Measurements from ENCODE around the gene SCAMP2. TPM values are rescaled to one million over a fixed set of nuclear protein-coding genes. Genes with fewer than 3 reads are reported as not detected.
A peak's percentile ranks its signal among the peaks of the same experiment; 100 is the strongest.

SCAMP2 gene
- total and polyA plus RNA-seq, 10 of the 15 experiments (the other 5 are each of a cell fraction or from before 2014, with no cell fraction given), result 10.9 to 158 (median 99.6) TPM

DNA sequence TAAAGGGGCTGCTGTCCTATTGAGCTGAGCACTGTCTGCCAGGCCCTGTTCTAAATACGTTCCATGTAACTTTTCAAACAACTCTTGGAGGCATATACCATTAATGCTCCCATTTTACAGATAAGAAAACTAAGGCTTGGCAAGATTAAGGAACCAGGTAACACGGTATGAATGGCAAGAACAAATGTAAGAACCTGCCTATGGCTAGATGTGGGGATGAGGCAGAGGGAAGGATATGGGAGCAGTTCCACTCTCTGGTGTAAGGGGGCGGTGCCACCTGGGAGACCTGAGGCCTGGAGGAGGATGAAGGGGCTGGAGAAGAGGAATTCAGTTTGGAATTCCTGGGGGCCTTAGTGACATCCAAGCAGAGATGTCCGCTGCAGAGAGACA is 64.3 kb downstream of the SCAMP2 start:
- ChIA-PET RAD21 (ENCODE audit: unreplicated experiment) (interaction anchor here (0.8 to 2.8 kb wide), 4 partner anchors 15 to 93 kb away, joined by 3 to 10 read pairs (median 4); no protein-coding TSS in a partner anchor), SMC1A (ENCODE audit: uncharacterized antibody, unreplicated experiment) (interaction anchor here (1.0 kb wide), 1 partner anchor 17 kb away, joined by 4 read pairs; no protein-coding TSS in a partner anchor), CTCF (interaction anchor here (0.7 to 3.7 kb wide), 10 partner anchors 9 to 141 kb away, joined by 3 to 21 read pairs (median 4); partner anchors contain the start of gene FAM219B), POLR2A (no interaction called here)
- Histone ChIP-seq H3K79me2 (ENCODE audit: control insufficient read depth, insufficient read depth, low read length) (no peaks in the 10 kb centered on the region), H3K4me3 (no peak overlapping the region), H3K9me3 (replicated peaks; ENCODE audit: control insufficient read depth, insufficient read depth, low read length) (no peaks in the 10 kb centered on the region), H4K20me1 (ENCODE audit: control insufficient read depth, insufficient read depth) (no peaks in the 10 kb centered on the region), H3K4me1 (ENCODE audit: control insufficient read depth, insufficient read depth, low read length) (no peaks in the 10 kb centered on the region), H3K27me3 (replicated peaks in 1 of 2; ENCODE audit: control insufficient read depth in 2 of 2, insufficient read depth in 2 of 2, low read length in 1 of 2) (no peaks in the 10 kb centered on the region), H3K4me2 (ENCODE audit: control insufficient read depth, insufficient read depth) (no peak overlapping the region), H3K9ac (ENCODE audit: control insufficient read depth, insufficient read depth, low read length) (no peak overlapping the region), H2AFZ (ENCODE audit: control insufficient read depth, low read depth, low read length) (no peak overlapping the region), H3K27ac (ENCODE audit: control insufficient read depth, insufficient read depth) (no peak overlapping the region), H3K36me3 (ENCODE audit: control insufficient read depth in 2 of 2, insufficient read depth in 2 of 2, low read length in 1 of 2) (peaks cover 2 to 8% of the 10 kb centered on the region in 2 experiments; a peak in 3 of 4 replicates)
- in situ Hi-C loops (cut with MboI), result no loop called here
- WGBS (ENCODE audit: insufficient coverage, insufficient replicate concordance, low lambda C conversion rate, missing lambda C conversion rate), result 43% methylated on average over 4 of the region's 4 CpGs
- BruUV-seq (replicated peaks), result no TSS peak
- TF ChIP-seq CEBPB (IDR thresholded peaks at IDR 0.05; ENCODE audit: borderline replicate concordance in 1 of 2, low read depth in 2 of 2, low read length in 2 of 2) (no peak), FOS (IDR thresholded peaks at IDR 0.05; ENCODE audit: borderline replicate concordance, extremely low read depth, insufficient read length) (no peak), RBBP5 (conservative IDR thresholded peaks at IDR 0.05) (no peak)
- no peak for ATAC-seq
- intact Hi-C loops (cut with micrococcal nuclease; ENCODE audit: unreplicated experiment), result no loop called here
- no peak for FAIRE-seq
- DNase-seq (ENCODE audit: low read depth, low spot score), result no peak

DNA sequence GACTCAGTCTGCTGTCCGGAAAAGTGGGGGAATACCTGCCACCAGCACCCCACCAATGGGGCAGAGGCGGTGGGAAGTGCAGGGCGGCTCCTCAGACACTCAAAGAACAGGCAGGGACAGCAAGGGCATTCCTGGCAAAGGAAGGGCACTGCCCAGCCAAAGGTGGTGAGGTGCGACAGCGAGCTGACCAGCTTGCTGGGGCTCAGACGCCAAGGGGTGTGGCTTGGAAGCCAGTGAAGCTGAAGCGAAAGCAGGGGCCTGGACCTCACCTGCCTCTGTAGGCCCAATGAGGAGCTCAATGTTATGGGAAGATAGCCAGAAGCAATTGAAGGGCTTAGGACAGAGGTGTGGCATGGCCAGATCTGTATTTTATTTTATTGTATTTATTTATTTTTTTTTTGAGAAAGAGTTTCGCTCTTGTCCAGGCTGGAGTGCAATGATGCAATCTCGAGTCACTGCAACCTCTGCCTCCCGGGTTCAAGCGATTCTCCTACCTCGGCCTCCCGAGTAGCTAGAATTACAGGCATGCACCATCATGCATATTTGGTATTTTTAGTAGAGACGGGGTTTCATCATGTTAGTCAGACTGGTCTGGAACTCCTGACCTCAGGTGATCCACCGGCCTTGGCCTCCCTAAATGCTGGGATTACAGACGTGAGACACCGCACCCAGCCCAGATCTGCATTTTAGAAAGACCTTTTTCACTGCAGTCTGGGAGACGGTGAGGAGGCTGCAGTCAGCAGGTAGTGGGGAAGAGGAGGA is 64.9 kb downstream of the SCAMP2 start:
- Histone ChIP-seq H2AFZ (ENCODE audit: control insufficient read depth, low read depth, low read length) (no peak overlapping the region), H3K4me2 (ENCODE audit: control insufficient read depth, insufficient read depth) (no peak overlapping the region), H3K4me3 (no peak overlapping the region), H3K36me3 (ENCODE audit: control insufficient read depth in 2 of 2, insufficient read depth in 2 of 2, low read length in 1 of 2) (peaks cover 8 to 14% of the 10 kb centered on the region in 2 experiments), H3K79me2 (ENCODE audit: control insufficient read depth, insufficient read depth, low read length) (no peaks in the 10 kb centered on the region), H4K20me1 (ENCODE audit: control insufficient read depth, insufficient read depth) (no peaks in the 10 kb centered on the region), H3K27ac (ENCODE audit: control insufficient read depth, insufficient read depth) (no peak overlapping the region), H3K9ac (ENCODE audit: control insufficient read depth, insufficient read depth, low read length) (no peak overlapping the region), H3K9me3 (replicated peaks; ENCODE audit: control insufficient read depth, insufficient read depth, low read length) (no peaks in the 10 kb centered on the region), H3K4me1 (ENCODE audit: control insufficient read depth, insufficient read depth, low read length) (no peaks in the 10 kb centered on the region), H3K27me3 (replicated peaks in 1 of 2; ENCODE audit: control insufficient read depth in 2 of 2, insufficient read depth in 2 of 2, low read length in 1 of 2) (no peaks in the 10 kb centered on the region)
- RAD21 ChIA-PET (ENCODE audit: unreplicated experiment), result interaction anchor here (0.8 to 2.8 kb wide), 5 partner anchors 11 to 93 kb away, joined by 3 to 10 read pairs (median 4); no protein-coding TSS in a partner anchor
- TF ChIP-seq JUNB (IDR thresholded peaks at IDR 0.05) (no peak), POLR2A (IDR thresholded peaks at IDR 0.05; ENCODE audit: low read depth, low read length) (peak; percentile 57; the same call in 1 of the 2 replicates)
- in situ Hi-C loops (cut with MboI), result no loop called here
- no TSS peak for BruUV-seq (replicated peaks)
- FAIRE-seq (no peak), ATAC-seq (peak; percentile 51), DNase-seq (ENCODE audit: low read depth, low spot score) (no peak)
- CTCF ChIA-PET, result interaction anchor here (0.5 to 3.7 kb wide), 8 partner anchors 9 to 404 kb away, joined by 3 to 21 read pairs (median 4); no protein-coding TSS in a partner anchor
- SMC1A ChIA-PET (ENCODE audit: uncharacterized antibody, unreplicated experiment), result interaction anchor here (0.7 to 1.4 kb wide), 5 partner anchors 16 to 137 kb away, joined by 3 to 4 read pairs (median 3); no protein-coding TSS in a partner anchor
- POLR2A ChIA-PET, result interaction anchor here (0.6 kb wide), 1 partner anchor 101 kb away, joined by 3 read pairs; no protein-coding TSS in a partner anchor
- intact Hi-C loops (cut with micrococcal nuclease; ENCODE audit: unreplicated experiment), result no loop called here
- 51% methylated on average over 18 of the region's 18 CpGs for WGBS (ENCODE audit: insufficient coverage, insufficient replicate concordance, low lambda C conversion rate, missing lambda C conversion rate)
